Stimulated activated CD8-positive, alpha-beta memory T cell treated with anti-CD3 and anti-CD28 coated beads, Interleukin-4, amount 100 ng/mL, for 48 hours (primary cell): ENCODE results near the gene RSPH1.

Experiments
- DNase-seq: peaks from one replicate; pipeline ENCODE4 v3.0.0-alpha.2; 2020

Gene RSPH1

DNA sequence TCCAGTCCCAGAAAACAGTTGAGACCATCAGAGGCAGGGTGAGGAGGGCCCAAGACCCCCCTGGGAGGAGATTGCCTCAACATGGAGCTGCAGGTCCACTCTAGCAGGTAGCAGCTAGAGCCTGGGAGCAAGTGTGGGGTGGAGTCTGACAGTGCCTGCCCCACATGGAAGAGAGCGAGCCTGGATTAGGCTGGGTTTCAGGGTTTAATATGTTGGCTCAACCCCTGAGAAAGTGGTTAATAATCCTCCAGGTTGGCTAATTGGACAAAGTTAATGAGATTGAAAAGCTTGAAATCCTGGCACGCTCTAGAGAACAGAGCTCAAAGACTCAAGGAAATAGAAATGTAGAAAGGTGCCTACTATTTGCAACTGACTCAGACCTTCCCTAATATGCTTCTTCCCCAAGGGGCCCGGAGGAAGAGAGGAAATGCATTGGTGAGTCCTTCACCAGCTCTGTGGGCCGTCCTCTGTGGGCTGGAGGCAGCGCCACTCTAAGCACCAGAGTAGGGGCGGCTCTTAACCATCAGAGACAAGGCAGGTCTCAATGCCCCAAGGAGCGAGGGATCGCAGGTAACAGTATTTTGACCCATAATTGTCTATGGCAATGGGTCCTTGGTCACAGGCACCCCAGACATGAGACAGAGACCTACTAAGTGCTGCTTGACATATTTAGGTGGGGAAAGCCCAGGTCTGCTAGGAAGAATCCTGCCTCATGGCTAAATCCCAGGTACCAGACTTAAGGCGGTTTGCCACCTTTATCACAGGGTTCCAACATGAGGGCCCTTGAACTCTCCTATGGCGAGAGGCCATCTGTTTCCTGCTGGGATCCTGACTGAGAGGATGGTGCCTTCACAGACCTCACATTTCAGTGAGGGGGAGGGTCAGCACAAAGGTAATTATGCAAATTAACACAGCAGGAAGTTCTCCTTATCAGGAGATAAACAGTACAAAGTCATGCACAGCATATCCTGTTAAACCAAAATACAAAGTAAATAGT, 33.8 kb downstream of the RSPH1 start:
- peak; percentile 24 for DNase-seq

DNA sequence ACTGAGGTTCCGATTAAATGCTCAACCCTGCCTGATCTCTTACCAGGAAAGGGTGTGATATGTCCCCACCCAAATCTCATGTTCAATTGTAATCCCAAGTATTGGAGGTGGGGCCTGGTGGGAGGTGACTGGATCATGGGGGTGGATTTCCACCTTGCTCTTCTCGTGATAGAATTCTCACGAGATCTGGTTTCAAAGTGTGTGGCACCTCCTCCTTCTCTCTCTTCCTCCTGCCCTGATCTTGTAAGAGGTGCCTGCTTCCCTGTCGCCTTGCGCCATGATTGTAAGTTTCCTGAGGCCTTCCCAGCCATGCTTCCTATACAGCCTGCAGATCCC, 34.9 kb downstream of the RSPH1 start:
- DNase-seq: no peak

DNA sequence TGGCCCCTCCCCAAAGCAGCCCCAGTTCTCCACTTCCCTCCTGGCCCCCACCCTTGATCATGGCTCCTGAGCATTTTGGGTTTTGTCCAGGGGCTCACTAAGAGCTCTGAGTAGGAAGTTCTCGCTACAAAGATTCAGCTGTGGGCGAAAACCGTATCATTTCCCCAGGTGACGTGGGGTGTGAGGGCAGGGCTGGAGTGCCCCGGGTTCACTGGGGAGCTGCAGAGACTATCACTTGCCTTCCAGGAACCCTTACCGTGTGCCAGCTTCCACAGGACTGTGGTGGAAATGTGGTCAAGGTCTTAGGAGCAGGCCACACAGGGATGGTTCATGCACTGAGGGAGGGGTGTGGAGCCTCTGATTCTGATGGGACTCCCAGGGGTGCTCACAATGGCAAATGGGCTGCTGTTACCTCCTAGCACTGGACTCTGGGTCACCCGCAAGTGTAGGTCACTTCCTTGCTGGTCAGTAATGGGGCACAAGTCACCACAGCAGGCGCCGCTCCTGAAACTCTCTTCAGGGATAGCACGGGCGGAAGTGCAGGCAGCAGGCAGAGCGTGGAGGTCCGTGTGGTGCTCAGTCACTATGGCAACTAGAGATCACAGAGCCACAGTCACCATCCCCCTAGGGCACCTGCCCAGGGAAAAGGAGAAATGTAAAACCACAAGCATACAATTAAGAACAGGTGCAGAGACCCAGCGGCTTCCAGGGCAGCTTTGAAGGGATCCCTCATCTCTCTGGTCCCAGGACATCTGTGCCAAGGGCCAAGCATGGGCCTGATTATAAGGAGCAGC, 35.4 kb downstream of the RSPH1 start:
- DNase-seq: peak; percentile 39

DNA sequence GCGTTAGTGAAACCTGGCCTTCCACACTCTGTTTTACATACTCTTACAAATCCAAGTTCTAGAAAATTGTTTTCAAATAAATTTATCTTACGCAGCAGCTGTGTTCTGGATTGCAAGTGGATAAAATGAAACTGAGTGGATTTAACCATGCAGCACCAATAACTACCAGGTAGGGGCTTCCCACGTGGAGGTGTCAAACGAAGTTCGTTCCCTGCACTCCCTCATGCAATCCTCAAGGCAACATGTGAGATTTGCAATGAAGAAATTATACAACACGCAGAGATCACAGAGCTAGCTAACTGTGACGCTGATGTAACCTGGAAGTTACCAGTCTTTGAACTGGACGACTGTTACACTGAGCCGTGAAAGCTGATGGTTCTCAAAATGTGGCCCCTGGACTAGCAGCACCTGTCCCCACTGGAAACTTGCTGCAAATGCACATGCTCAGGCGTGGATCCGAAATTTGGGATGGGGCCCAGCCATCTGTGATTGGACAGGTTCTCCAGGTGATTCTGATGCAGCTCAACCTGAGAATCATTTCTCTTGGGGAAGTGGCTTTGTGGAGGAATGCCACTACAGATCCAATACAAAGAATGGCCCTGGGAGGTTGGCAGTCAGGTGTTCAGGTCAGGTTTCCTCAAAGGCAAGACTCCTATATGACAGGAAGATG, 36.3 kb downstream of the RSPH1 start:
- DNase-seq: peak; percentile 12

DNA sequence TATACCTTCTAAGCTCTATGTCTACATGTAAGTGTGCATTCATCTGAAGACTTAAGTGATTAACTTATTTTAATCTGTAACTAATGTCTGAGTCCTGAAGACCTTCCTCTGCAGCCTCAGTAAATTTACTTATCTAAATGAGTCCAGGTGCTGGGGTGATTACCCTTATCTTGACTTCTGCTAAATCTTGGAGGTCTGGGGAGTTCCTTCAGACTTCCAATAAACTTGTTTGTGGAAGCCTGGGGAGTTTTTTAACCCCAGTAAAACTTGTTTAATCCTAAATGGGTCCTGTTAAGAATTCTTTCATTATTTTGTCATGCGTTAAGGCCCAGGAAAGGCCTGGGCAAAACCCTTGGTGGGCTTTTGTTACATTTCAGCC, 37.0 kb downstream of the RSPH1 start:
- no peak for DNase-seq

DNA sequence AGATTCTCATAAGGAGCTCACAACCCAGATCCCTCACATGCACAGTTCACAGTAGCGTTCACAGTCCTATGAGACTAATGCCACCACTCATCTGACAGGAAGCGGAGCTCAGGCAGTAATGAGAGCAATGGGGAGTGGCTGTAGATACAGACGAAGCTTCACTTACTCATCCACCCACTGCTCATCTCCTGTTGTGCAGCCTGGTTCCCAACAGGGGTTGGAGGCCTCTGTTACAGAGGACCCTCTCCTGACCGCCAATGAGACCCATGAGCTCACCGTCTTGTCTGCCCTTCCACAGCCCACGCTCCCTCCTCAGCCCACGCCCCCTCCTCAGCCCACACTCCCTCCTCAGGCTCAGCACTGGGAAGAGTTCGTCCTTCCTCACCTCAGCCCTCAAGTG, 39.6 kb downstream of the RSPH1 start:
- peak; percentile 58 for DNase-seq

DNA sequence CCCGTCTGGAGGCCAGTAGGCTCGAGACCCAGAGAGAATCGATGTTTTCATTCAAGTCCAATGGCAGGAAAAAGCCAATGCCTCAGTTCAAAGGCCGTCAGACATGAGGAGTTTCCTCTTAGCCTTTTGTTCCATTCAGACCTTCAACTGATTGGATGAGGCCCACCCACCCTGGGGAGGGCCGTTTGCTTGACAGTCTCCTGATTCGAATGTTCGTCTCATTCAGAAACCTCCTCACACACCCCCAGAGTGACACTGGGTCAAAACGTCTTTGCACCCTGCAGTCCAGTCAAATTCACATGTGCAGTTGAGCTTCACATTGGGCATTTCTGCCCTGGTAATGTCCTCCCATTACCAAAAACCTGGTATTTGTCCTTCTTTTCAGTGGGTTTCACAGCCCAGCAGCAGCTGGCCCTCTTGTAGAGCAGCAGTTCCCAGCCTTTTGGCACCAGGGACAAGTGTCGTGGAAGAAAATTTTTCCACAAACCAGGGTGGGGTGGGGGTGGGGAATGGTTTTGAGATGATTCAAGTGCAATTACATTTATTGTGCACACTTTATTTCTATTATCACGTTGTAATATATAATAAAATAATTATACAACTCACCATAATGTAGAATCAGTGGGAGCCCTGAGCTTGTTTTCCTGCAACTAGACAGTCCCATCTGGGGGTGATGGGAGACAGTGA, 40.1 kb downstream of the RSPH1 start:
- no peak for DNase-seq

DNA sequence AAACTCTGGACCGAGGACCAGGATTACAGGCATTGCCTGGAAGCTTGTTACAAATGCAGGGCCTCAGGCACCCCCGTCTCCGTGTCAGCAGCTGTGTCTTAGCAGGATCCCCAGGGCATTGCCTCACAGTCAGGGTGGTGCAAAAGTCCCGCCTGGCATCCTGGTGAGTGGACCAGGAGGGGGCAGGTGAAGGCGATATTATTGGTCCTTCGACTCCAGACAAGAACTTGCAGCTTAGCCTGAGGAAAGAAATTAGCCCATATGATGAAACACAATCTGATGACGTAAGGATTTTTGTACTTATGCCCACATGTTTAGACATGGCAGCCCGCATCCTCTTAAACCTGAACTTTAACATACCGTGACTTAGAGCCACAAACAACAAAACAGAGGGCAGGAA, 40.8 kb downstream of the RSPH1 start:
- DNase-seq: no peak

DNA sequence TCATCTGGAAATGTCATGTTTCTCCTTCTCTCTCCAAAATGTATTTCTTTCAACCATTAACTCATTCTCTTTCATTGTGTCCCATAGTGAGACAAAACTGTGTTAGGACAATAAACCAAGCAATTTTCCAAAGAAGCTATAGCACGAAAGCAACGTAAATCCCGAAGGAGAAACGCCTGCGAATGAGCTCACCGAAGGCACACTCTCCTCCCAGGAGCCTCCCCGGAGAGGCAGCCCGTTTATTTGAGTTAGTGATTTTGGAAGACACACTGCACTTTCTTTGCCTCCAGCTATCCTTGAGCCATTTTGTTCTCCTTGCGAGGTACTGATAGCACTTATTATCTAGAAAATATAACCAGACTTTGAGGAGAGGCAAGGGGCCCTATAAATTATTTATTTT, 41.2 kb downstream of the RSPH1 start:
- DNase-seq: no peak

DNA sequence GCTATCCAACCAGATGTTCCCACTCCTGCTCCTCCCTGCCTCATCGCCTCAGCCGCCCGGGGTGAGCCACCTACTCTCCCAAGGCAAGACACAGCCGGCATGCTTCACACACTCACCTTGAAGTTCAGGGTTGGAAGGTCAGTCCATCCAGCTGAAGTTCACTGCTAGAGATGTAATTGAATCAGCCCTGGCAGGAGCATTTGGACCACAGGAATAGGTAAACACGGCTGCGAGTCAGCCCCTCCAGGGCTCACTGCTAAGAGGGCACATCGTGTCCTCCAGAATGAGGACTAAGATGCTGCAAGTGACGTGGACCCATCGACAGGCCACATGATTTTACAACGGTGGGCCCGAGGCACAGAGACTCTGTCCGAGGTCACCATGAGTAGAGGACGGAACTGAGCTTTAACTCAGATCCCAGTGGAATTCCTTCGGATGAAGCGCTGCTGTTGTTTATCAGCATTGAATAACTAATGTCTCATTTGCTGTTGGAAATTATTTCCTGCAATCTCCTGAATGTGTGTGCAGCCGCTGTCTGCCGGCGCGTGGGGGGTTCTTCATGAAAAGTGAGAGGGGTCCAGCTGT, 41.9 kb downstream of the RSPH1 start:
- DNase-seq: no peak

DNA sequence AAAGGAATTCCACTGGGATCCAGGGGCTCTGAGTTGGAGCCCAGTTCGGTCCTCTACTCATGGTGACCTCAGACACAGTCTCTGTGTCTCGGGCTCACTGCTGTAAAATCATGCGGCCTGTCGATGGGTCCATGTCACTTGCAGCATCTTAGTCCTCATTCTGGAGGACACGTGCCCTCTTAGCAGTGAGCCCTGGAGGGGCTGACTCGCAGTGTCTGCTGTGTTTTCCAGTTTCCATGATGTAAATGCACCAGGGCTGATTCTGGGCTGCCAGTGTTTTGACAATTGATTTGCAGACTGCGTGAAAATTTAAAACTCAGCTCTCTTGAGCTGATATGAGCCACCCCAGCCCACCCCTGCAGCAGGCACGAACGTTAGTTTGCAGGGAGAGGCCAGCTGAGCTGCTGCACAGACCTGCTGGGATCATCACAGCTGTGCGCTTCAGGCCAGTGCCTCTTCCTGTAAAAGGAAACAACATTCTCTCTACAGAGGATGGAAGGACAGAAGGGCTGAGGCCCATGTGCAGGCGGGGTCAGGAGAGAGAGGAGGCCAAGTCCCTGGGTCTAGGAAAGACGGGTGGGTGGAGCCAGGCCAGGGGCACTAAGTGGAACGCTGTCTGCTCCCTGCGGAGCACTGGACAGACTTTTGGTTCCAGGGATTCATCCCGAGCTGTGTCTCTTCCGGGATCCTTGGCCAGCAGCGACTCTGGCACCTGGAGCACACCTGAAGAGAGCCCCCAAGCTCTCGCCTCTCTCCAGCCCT, 42.6 kb downstream of the RSPH1 start:
- no peak for DNase-seq

DNA sequence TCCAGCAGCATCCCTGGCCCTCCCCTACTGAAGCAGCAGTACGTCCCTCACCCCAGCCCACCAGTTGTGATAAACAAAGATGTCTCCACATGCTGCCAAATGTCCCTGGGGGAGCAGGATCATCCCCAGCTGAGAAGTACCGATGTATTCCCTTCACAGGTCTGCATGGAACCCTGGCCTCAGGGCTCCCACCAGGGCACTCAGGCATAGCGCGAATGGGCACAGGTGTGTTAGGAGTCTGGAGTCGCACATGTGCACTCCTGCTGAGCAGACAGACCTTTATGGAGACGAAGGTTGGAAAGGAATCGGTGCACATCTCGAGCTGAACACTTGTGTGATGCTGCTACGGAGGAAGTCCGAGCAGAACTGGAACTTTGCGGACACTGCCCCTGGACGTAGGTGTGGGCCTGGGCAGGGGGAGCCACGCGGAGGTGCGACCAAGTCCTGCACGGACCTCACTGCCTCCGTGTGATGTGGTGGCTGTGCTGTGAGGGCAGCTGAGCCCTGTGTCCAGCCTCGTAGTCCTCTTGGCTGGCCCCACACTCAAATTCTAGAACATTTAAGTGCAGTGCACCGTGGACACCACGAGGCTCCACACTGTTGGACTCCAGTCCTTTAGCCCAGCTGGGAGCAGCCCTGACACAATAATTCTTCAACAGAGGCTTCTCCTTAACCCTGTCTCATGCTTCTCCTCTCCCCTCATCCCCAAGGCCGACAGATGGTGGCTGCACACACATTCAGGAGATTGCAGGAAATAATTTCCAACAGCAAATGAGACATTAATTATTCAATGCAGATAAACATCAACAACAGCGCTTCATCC, 43.4 kb downstream of the RSPH1 start:
- no peak for DNase-seq

DNA sequence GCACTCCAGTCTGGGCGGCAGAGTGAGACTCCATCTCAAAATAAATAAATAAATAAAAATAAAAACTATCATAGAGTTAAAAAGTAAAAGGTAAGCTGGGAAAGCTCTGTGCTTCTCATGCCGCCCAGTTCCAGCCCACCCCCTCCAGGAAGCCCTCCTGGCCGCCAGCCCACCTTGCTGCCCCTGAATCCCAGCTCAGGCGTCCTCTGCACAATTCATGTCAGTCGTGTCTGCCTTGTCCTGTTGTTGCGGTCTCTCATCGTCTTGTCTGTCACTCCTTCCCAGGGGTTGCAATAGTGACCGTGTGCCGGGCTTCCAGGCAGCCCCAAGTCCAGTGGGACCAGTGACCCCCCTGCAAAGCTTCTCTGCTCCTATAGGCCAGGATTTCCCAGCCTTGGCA, 44.1 kb downstream of the RSPH1 start:
- no peak for DNase-seq

DNA sequence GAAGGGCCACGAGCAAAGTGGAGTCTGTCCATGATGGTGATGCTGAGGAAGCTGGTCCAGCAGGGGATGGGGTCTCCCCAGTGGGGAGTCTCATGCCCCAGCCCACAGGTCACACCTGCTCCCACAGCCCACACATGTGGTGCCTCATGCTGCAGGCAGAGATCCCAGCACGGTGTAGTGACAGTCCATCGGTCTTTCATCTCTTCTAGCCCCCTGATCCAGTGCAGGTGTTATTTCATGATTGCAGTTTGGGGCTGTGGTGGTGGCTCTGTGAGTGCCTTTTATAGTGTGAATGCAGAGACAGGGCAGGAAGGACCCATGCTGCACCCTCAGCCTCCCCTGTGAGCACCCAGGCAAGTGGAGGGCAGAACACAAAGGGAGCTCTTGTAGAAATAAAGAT, 47.3 kb downstream of the RSPH1 start:
- no peak for DNase-seq

DNA sequence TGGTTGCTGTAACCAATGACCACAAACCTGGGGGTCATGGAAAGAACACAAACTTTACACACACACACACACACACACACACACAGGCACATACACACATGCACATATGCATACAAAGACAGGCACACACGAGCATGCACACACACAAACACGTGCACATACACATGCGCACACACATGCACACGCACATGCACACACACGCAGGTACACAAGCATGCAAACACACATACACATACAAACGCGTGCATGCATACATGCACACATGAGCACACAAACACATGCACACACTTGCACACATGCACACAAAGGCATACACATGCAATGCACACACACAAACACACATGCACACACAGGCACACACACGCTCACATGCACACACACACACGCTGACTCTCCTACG, 48.3 kb downstream of the RSPH1 start:
- no peak for DNase-seq

DNA sequence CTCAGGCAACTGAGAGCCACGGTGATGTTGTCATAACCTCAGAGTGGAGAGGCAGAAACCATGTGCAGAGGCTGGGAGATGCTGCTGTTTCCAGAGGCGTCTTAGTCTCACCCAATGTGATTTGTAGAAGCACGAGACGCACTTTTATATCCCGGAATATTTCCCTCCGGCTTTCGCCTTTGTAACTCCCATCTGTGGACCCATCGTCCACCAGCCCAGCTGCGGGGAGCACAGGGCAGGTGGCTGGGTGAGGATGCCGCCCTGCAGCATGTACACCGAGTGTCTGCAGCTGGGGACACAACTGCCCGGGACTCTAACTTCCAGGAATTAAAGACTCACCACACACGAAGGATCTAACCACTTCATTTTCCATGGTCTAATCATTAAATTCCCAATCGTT, 48.8 kb downstream of the RSPH1 start:
- no peak for DNase-seq

DNA sequence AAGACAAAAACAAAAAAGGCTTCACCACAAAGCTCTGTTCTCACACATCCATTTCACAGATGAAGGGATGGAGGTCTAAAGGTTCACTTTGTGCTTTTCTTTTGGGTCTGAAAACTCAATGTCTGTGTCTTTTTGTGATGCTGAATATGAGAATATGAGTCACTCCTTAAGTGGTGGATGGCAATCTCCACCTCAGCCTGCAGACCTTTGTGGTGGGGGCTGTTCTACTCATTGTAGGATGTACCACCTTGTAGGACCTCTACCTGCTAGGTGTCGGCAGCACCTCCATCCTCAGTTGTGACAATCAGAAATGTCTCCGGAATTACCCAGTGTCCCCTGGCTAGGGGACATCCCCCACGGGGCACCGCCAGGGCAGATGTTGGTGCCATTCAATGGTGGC, 49.5 kb downstream of the RSPH1 start:
- no peak for DNase-seq

DNA sequence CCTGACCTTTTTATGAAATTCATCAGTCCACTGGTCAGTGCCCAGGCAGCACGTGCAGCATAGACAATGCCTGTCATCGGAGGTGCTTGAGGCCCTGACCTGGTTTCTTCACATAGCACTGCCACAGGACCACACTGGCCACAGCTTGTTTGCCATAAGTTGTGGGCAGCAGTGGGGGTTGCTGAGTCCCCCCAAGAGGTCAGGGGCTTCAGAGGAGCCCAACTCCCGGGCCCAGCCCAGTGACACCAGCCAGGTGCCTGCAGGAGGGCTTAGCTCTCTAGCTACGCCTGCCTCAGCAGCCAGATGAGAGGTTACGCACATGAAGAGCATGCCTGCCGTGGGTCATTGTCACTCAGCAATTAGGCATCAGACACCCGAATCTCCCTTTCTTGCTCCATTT, 50.7 kb downstream of the RSPH1 start:
- DNase-seq: no peak

DNA sequence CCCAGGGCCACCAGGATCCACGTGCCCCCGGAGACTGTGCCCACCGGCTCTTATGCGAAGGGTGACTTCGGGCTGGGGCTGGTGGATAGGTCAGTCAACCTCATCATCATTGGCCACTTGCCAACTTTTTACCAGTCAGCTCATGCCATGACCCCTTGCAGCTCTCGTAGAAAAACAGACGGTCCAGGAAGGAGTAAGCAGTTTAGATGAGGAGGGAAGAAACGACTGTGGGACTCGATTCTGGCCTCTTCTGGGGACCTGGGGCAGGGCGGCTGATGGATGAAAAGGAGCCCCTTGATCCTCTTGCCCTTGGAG, 51.3 kb downstream of the RSPH1 start:
- DNase-seq: no peak

DNA sequence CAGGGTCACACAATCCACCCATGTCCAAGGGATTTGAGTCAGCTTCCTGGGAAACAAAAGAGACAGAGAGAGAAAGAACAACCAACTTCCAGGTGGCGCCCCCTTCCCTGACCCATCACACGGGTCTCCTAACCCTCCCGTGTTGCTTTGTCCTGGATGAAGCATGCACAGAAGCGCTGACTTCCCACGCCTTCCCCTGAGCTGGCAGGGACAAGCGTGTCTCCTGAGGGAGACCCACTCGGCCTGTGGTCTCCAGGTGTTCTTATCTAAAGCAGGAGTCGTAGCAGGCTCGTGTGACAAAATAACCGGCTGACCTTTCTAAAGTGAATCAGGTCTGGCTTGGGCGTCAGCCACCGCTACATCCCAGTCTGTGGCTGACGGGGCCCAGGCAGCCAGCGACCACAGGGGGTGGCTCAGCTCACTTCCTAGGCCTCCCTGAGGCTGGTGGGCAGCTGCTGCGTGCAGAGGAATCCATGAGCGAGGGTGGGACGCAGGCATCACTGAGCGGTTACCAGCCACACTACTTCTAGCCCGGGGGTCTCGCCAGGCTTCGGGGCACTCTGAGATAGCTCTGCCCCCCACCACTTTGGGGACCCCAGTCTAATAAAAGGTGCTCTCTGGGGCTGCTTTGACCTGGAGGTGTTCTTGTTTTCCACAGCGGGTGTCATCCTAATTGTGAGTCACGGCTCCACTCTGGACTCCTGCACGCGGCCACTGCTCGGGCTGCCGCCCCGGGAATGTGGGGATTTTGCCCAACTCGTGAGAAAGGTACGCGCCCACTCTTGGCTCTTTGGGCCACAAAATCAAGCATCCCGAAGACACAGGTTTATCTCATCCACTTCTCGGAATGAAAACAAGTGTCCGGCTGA, 51.9 kb downstream of the RSPH1 start:
- no peak for DNase-seq
